ENCODE measurements around the gene RPL39L.
"Not testable (repeated sequence)": the region's sequence is repeated elsewhere in the genome, so short reads cannot be mapped to it uniquely, and the experiment has no call there.

The RPL39L gene

GRCh38 chr3:187139126-187139894 is at the start of gene RPL39L:
TSS of gene RPL39L (minus strand) at chr3:187139496. CDS start at chr3:187121300, 18,196 bp downstream.
- in situ Hi-C loops (cut with HindIII; ENCODE audit: low sequenced_read_pairs): no loop called here

GRCh38 chr3:187188931-187189330 is 49.6 kb upstream of the RPL39L start:
- in situ Hi-C loops (cut with HindIII; ENCODE audit: low sequenced_read_pairs): no loop called here

GRCh38 chr3:187186801-187187421 is 47.6 kb upstream of the RPL39L start:
- in situ Hi-C loops (cut with HindIII; ENCODE audit: low sequenced_read_pairs): no loop called here

- in situ Hi-C loops (cut with HindIII; ENCODE audit: low sequenced_read_pairs): no loop called here
Observed at GRCh38 chr3:187186375-187186774, 47.1 kb upstream of the RPL39L start.

GRCh38 chr3:187185759-187186158 is 46.5 kb upstream of the RPL39L start:
- in situ Hi-C loops (cut with HindIII; ENCODE audit: low sequenced_read_pairs): no loop called here

GRCh38 chr3:187183903-187184302 is 44.6 kb upstream of the RPL39L start:
- in situ Hi-C loops (cut with HindIII; ENCODE audit: low sequenced_read_pairs): no loop called here

- in situ Hi-C loops (cut with HindIII; ENCODE audit: low sequenced_read_pairs): no loop called here
Observed at GRCh38 chr3:187183210-187183862, 44.0 kb upstream of the RPL39L start.

GRCh38 chr3:187181454-187182170 is 42.3 kb upstream of the RPL39L start:
- in situ Hi-C loops (cut with HindIII; ENCODE audit: low sequenced_read_pairs): no loop called here

- in situ Hi-C loops (cut with HindIII; ENCODE audit: low sequenced_read_pairs): no loop called here
Observed at GRCh38 chr3:187172929-187173328, 33.6 kb upstream of the RPL39L start.

GRCh38 chr3:187170911-187171310 is 31.6 kb upstream of the RPL39L start:
- in situ Hi-C loops (cut with HindIII; ENCODE audit: low sequenced_read_pairs): not testable (repeated sequence)

GRCh38 chr3:187169231-187169960 is 30.1 kb upstream of the RPL39L start:
- in situ Hi-C loops (cut with HindIII; ENCODE audit: low sequenced_read_pairs): no loop called here

GRCh38 chr3:187167777-187168176 is 28.5 kb upstream of the RPL39L start:
- in situ Hi-C loops (cut with HindIII; ENCODE audit: low sequenced_read_pairs): no loop called here

- in situ Hi-C loops (cut with HindIII; ENCODE audit: low sequenced_read_pairs): no loop called here
Observed at GRCh38 chr3:187166750-187167149, 27.5 kb upstream of the RPL39L start.

- in situ Hi-C loops (cut with HindIII; ENCODE audit: low sequenced_read_pairs): no loop called here
Observed at GRCh38 chr3:187165144-187165543, 25.8 kb upstream of the RPL39L start.

GRCh38 chr3:187162265-187162953 is 23.1 kb upstream of the RPL39L start:
- in situ Hi-C loops (cut with HindIII; ENCODE audit: low sequenced_read_pairs): no loop called here

- in situ Hi-C loops (cut with HindIII; ENCODE audit: low sequenced_read_pairs): no loop called here
Observed at GRCh38 chr3:187161556-187161955, 22.3 kb upstream of the RPL39L start.

GRCh38 chr3:187150599-187150998 is 11.3 kb upstream of the RPL39L start:
- in situ Hi-C loops (cut with HindIII; ENCODE audit: low sequenced_read_pairs): no loop called here

- in situ Hi-C loops (cut with HindIII; ENCODE audit: low sequenced_read_pairs): no loop called here
Observed at GRCh38 chr3:187150186-187150585, 10.9 kb upstream of the RPL39L start.

- in situ Hi-C loops (cut with HindIII; ENCODE audit: low sequenced_read_pairs): no loop called here
Observed at GRCh38 chr3:187146389-187146788, 7.1 kb upstream of the RPL39L start.
